Measurements from ENCODE around the gene DLGAP1. TPM values are rescaled to one million over a fixed set of nuclear protein-coding genes. Genes with fewer than 3 reads are reported as not detected.

Gene DLGAP1
- total RNA-seq, 1 experiment from 2014 or later, result 23.0 TPM

DNA sequence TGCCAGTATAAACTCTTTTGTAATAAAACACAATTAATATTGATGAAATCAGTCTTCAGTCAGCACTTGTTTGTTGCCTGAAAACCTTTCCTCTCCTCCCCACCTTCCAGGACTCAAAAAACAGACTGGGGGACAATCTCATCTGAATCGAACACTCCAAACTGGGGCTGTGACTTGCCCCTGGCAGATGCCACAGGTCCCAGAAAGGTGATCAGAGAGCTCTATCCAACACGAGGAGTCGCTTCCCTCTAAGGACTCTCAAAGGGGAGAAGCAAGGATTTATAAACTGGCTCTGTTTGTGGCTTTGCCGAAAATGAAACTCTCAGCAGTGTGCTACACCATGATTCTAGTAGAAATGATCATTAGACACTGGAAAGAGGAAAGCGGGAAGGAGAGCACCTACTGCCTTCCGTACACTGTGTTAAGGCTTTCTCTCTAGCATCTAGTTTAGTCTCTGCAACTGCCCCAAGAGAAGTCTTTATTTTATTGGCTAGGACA lies 805.9 kb downstream of the DLGAP1 start:
- peak; percentile 54 for ATAC-seq
- POLR2A ChIA-PET, result interaction anchor here (1.0 kb wide), 1 partner anchor 9 kb away, joined by 3 read pairs; no protein-coding TSS in a partner anchor

More for the DNA sequence above, 805.9 kb downstream of the DLGAP1 start:
- Mint-ChIP-seq H3K36me3 (peaks cover 5% of the 10 kb centered on the region; the same call in 1 of the 2 replicates), H3K27ac (no peak overlapping the region), H3K9me3 (no peaks in the 10 kb centered on the region), H3K4me3 (no peak overlapping the region), H3K4me1 (peaks cover 45% of the 10 kb centered on the region), H3K27me3 (ENCODE audit: low read depth) (peaks cover 32% of the 10 kb centered on the region)
- CTCF ChIA-PET, result interaction anchor here (0.9 to 2.7 kb wide), 3 partner anchors 16 to 288 kb away, joined by 3 to 19 read pairs (median 4); no protein-coding TSS in a partner anchor
- TF ChIP-seq, protein P1, sequence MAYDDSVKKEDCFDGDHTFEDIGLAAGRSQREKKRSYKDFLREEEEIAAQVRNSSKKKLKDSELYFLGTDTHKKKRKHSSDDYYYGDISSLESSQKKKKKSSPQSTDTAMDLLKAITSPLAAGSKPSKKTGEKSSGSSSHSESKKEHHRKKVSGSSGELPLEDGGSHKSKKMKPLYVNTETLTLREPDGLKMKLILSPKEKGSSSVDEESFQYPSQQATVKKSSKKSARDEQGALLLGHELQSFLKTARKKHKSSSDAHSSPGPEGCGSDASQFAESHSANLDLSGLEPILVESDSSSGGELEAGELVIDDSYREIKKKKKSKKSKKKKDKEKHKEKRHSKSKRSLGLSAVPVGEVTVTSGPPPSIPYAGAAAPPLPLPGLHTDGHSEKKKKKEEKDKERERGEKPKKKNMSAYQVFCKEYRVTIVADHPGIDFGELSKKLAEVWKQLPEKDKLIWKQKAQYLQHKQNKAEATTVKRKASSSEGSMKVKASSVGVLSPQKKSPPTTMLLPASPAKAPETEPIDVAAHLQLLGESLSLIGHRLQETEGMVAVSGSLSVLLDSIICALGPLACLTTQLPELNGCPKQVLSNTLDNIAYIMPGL (CRISPR knock-in tag; IDR thresholded peaks at IDR 0.05), result no peak
- no peak for TF ChIP-seq ATF1 (CRISPR knock-in tag; IDR thresholded peaks at IDR 0.05)
- TF ChIP-seq, protein P2, sequence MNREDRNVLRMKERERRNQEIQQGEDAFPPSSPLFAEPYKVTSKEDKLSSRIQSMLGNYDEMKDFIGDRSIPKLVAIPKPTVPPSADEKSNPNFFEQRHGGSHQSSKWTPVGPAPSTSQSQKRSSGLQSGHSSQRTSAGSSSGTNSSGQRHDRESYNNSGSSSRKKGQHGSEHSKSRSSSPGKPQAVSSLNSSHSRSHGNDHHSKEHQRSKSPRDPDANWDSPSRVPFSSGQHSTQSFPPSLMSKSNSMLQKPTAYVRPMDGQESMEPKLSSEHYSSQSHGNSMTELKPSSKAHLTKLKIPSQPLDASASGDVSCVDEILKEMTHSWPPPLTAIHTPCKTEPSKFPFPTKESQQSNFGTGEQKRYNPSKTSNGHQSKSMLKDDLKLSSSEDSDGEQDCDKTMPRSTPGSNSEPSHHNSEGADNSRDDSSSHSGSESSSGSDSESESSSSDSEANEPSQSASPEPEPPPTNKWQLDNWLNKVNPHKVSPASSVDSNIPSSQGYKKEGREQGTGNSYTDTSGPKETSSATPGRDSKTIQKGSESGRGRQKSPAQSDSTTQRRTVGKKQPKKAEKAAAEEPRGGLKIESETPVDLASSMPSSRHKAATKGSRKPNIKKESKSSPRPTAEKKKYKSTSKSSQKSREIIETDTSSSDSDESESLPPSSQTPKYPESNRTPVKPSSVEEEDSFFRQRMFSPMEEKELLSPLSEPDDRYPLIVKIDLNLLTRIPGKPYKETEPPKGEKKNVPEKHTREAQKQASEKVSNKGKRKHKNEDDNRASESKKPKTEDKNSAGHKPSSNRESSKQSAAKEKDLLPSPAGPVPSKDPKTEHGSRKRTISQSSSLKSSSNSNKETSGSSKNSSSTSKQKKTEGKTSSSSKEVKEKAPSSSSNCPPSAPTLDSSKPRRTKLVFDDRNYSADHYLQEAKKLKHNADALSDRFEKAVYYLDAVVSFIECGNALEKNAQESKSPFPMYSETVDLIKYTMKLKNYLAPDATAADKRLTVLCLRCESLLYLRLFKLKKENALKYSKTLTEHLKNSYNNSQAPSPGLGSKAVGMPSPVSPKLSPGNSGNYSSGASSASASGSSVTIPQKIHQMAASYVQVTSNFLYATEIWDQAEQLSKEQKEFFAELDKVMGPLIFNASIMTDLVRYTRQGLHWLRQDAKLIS (CRISPR knock-in tag; IDR thresholded peaks at IDR 0.05; ENCODE audit: borderline replicate concordance), result no peak
- TF ChIP-seq SMAD4 (CRISPR knock-in tag; IDR thresholded peaks at IDR 0.05), result no peak
- TF ChIP-seq NR3C1 (CRISPR knock-in tag; conservative IDR thresholded peaks at IDR 0.05; ENCODE audit: low read depth), result no peak
- no peak for TF ChIP-seq ESRRA (CRISPR knock-in tag; IDR thresholded peaks at IDR 0.05; ENCODE audit: borderline replicate concordance)
- no peak for TF ChIP-seq RORB (CRISPR knock-in tag; IDR thresholded peaks at IDR 0.05)
- TF ChIP-seq, protein P3, sequence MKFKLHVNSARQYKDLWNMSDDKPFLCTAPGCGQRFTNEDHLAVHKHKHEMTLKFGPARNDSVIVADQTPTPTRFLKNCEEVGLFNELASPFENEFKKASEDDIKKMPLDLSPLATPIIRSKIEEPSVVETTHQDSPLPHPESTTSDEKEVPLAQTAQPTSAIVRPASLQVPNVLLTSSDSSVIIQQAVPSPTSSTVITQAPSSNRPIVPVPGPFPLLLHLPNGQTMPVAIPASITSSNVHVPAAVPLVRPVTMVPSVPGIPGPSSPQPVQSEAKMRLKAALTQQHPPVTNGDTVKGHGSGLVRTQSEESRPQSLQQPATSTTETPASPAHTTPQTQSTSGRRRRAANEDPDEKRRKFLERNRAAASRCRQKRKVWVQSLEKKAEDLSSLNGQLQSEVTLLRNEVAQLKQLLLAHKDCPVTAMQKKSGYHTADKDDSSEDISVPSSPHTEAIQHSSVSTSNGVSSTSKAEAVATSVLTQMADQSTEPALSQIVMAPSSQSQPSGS (CRISPR knock-in tag; IDR thresholded peaks at IDR 0.05; ENCODE audit: borderline replicate concordance, low read depth), result no peak
- no peak for TF ChIP-seq NFYB (CRISPR knock-in tag; conservative IDR thresholded peaks at IDR 0.05; ENCODE audit: low read depth)
- TF ChIP-seq RELA (CRISPR knock-in tag; IDR thresholded peaks at IDR 0.05; ENCODE audit: borderline replicate concordance), result no peak
- no peak for TF ChIP-seq TEAD1 (CRISPR knock-in tag; IDR thresholded peaks at IDR 0.05)
- no peak for TF ChIP-seq MXD4 (CRISPR knock-in tag; IDR thresholded peaks at IDR 0.05; ENCODE audit: borderline replicate concordance)
- TF ChIP-seq, protein P4, sequence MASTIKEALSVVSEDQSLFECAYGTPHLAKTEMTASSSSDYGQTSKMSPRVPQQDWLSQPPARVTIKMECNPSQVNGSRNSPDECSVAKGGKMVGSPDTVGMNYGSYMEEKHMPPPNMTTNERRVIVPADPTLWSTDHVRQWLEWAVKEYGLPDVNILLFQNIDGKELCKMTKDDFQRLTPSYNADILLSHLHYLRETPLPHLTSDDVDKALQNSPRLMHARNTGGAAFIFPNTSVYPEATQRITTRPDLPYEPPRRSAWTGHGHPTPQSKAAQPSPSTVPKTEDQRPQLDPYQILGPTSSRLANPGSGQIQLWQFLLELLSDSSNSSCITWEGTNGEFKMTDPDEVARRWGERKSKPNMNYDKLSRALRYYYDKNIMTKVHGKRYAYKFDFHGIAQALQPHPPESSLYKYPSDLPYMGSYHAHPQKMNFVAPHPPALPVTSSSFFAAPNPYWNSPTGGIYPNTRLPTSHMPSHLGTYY (CRISPR knock-in tag; IDR thresholded peaks at IDR 0.05), result no peak
- TF ChIP-seq, protein P5, sequence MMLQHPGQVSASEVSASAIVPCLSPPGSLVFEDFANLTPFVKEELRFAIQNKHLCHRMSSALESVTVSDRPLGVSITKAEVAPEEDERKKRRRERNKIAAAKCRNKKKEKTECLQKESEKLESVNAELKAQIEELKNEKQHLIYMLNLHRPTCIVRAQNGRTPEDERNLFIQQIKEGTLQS (CRISPR knock-in tag; conservative IDR thresholded peaks at IDR 0.05), result no peak
- TF ChIP-seq CREM (CRISPR knock-in tag; IDR thresholded peaks at IDR 0.05), result no peak
- TF ChIP-seq, protein P6, sequence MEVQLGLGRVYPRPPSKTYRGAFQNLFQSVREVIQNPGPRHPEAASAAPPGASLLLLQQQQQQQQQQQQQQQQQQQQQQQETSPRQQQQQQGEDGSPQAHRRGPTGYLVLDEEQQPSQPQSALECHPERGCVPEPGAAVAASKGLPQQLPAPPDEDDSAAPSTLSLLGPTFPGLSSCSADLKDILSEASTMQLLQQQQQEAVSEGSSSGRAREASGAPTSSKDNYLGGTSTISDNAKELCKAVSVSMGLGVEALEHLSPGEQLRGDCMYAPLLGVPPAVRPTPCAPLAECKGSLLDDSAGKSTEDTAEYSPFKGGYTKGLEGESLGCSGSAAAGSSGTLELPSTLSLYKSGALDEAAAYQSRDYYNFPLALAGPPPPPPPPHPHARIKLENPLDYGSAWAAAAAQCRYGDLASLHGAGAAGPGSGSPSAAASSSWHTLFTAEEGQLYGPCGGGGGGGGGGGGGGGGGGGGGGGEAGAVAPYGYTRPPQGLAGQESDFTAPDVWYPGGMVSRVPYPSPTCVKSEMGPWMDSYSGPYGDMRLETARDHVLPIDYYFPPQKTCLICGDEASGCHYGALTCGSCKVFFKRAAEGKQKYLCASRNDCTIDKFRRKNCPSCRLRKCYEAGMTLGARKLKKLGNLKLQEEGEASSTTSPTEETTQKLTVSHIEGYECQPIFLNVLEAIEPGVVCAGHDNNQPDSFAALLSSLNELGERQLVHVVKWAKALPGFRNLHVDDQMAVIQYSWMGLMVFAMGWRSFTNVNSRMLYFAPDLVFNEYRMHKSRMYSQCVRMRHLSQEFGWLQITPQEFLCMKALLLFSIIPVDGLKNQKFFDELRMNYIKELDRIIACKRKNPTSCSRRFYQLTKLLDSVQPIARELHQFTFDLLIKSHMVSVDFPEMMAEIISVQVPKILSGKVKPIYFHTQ (CRISPR knock-in tag; IDR thresholded peaks at IDR 0.05), result no peak
- no peak for TF ChIP-seq ZNF138 (CRISPR knock-in tag; conservative IDR thresholded peaks at IDR 0.05)
- TF ChIP-seq, protein P7, sequence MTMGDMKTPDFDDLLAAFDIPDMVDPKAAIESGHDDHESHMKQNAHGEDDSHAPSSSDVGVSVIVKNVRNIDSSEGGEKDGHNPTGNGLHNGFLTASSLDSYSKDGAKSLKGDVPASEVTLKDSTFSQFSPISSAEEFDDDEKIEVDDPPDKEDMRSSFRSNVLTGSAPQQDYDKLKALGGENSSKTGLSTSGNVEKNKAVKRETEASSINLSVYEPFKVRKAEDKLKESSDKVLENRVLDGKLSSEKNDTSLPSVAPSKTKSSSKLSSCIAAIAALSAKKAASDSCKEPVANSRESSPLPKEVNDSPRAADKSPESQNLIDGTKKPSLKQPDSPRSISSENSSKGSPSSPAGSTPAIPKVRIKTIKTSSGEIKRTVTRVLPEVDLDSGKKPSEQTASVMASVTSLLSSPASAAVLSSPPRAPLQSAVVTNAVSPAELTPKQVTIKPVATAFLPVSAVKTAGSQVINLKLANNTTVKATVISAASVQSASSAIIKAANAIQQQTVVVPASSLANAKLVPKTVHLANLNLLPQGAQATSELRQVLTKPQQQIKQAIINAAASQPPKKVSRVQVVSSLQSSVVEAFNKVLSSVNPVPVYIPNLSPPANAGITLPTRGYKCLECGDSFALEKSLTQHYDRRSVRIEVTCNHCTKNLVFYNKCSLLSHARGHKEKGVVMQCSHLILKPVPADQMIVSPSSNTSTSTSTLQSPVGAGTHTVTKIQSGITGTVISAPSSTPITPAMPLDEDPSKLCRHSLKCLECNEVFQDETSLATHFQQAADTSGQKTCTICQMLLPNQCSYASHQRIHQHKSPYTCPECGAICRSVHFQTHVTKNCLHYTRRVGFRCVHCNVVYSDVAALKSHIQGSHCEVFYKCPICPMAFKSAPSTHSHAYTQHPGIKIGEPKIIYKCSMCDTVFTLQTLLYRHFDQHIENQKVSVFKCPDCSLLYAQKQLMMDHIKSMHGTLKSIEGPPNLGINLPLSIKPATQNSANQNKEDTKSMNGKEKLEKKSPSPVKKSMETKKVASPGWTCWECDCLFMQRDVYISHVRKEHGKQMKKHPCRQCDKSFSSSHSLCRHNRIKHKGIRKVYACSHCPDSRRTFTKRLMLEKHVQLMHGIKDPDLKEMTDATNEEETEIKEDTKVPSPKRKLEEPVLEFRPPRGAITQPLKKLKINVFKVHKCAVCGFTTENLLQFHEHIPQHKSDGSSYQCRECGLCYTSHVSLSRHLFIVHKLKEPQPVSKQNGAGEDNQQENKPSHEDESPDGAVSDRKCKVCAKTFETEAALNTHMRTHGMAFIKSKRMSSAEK (CRISPR knock-in tag; IDR thresholded peaks at IDR 0.05; ENCODE audit: borderline replicate concordance), result no peak
- DNase-seq (ENCODE audit: low spot score), result no peak

Measured in WTC11 (cell line).